ENCODE data around the gene RAB3A.

DNA sequence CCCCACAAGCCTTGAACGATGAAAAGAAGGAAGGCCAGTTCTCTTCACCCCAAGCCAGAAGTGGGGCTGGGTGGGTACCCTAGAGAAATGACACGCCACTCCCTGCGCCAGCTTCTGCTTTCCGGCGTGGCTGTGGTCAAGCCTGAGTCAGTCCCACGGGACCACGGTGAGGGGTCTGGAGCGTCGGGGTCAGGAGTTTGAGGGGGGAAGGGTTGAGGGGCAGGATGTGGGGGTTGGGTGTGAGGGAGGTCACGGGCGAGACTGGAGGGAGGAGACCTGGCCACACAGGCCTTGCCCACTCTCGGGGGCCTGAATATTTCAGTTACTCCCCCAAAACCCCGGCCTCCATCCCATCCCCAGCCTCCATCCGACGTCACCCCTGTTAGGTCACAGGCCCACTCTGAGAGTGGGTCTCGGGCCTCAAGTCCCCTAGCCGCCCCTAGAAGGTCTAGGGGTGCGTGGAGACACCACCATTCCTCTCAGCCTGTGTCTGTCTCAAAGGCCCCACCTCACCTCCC lies 30.7 kb downstream of the RAB3A start:
- TF ChIP-seq CTCF (IDR thresholded peaks at IDR 0.05) (no peak), POLR2A (IDR thresholded peaks at IDR 0.05) (no peak), POLR2AphosphoS5 (IDR thresholded peaks at IDR 0.05; ENCODE audit: insufficient read depth in 1 of 2, low read depth in 1 of 2) (no peak)

All from vagina (tissue), 2 donors.